ENCODE data around the gene MCU. TPM values are rescaled to one million over a fixed set of nuclear protein-coding genes. Genes with fewer than 3 reads are reported as not detected.

MCU gene
- total RNA-seq, 1 experiment from 2014 or later: 18.7 TPM

DNA sequence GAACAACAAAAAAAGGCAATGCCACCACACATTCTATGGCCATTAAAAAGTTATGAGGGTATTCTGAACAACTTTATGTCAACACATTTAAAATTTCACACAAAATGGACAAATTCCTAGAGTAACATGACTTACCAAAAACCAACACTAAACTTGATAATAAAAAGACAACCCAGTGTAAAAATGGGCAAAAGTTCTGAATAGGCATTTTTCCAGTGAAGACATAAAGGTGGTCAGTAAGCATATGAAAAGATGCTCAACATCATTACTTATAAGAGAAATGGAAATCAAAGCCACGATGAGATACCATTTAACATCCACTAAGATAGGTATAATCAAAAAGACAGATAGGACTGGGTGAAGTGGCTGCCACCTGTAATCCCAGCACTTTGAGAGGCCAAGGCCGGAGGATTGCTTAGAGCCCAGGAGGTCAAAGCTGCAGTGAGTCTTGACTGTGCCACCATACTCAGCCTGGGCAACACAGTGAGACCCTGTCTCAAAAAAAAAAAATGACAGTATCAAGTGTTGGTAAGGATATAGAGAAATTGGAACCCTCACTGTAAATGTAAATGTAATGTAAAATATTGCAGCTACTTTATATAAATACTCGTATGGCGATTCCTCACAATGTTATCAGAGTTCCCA is 130.5 kb downstream of the MCU start:
- TF ChIP-seq, protein P1, sequence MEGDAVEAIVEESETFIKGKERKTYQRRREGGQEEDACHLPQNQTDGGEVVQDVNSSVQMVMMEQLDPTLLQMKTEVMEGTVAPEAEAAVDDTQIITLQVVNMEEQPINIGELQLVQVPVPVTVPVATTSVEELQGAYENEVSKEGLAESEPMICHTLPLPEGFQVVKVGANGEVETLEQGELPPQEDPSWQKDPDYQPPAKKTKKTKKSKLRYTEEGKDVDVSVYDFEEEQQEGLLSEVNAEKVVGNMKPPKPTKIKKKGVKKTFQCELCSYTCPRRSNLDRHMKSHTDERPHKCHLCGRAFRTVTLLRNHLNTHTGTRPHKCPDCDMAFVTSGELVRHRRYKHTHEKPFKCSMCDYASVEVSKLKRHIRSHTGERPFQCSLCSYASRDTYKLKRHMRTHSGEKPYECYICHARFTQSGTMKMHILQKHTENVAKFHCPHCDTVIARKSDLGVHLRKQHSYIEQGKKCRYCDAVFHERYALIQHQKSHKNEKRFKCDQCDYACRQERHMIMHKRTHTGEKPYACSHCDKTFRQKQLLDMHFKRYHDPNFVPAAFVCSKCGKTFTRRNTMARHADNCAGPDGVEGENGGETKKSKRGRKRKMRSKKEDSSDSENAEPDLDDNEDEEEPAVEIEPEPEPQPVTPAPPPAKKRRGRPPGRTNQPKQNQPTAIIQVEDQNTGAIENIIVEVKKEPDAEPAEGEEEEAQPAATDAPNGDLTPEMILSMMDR (conservative IDR thresholded peaks at IDR 0.05; ENCODE audit: low read depth, low read length): no peak
- TF ChIP-seq EZH2 (IDR thresholded peaks at IDR 0.05; ENCODE audit: borderline replicate concordance, low read depth, low read length, poor library complexity, severe bottlenecking): no peak
- no peak overlapping the region for H3K27ac ChIP-seq (ENCODE audit: low read depth, low read length, poor library complexity, severe bottlenecking)
- BruUV-seq (replicated peaks): no TSS peak
- no peak for DNase-seq (ENCODE audit: low spot score)
- H3K27me3 ChIP-seq (replicated peaks; ENCODE audit: insufficient read depth, low read depth, low read length, poor library complexity): no peaks in the 10 kb centered on the region
- H3K36me3 ChIP-seq (ENCODE audit: insufficient read depth, low read length, poor library complexity, severe bottlenecking): no peaks in the 10 kb centered on the region
- H3K4me1 ChIP-seq (ENCODE audit: insufficient read depth, low read length, poor library complexity, severe bottlenecking): no peaks in the 10 kb centered on the region
- ChIA-PET CTCF (interaction anchor here (0.6 kb wide), 1 partner anchor 273 kb away, joined by 4 read pairs; no protein-coding TSS in a partner anchor), POLR2A (ENCODE audit: low non-redundant PET) (no interaction called here)
- H3K4me3 ChIP-seq (ENCODE audit: low read depth, low read length, poor library complexity, severe bottlenecking): no peak overlapping the region
- no peaks in the 10 kb centered on the region for H3K9me3 ChIP-seq (ENCODE audit: low read depth, low read length, poor library complexity, severe bottlenecking)
- intact Hi-C loops (cut with micrococcal nuclease; ENCODE audit: unreplicated experiment): no loop called here

DNA sequence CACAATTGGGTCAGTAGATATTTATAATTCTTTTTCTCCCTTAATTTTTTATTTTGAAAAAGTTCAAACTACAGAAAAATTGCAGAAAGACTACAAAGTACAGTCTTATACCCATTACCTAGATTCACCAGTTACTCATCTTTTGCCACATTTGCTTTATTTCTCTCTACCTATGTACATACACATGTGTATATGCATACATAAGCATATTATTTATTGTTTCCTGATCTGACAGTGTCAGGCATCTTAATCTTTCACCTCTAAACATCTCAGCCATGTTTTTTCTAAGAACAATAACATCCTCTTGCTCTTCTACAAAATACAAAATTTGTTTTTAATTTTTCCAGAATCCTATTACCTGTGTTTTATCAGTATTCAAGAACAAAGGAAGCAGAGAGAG is 133.2 kb downstream of the MCU start:
- TF ChIP-seq, protein P1 (conservative IDR thresholded peaks at IDR 0.05; ENCODE audit: low read depth, low read length): no peak
- no peak for TF ChIP-seq EZH2 (IDR thresholded peaks at IDR 0.05; ENCODE audit: borderline replicate concordance, low read depth, low read length, poor library complexity, severe bottlenecking)
- Histone ChIP-seq H3K36me3 (ENCODE audit: insufficient read depth, low read length, poor library complexity, severe bottlenecking) (no peaks in the 10 kb centered on the region), H3K27ac (ENCODE audit: low read depth, low read length, poor library complexity, severe bottlenecking) (no peak overlapping the region), H3K4me3 (ENCODE audit: low read depth, low read length, poor library complexity, severe bottlenecking) (no peak overlapping the region), H3K9me3 (ENCODE audit: low read depth, low read length, poor library complexity, severe bottlenecking) (no peaks in the 10 kb centered on the region), H3K27me3 (replicated peaks; ENCODE audit: insufficient read depth, low read depth, low read length, poor library complexity) (no peaks in the 10 kb centered on the region), H3K4me1 (ENCODE audit: insufficient read depth, low read length, poor library complexity, severe bottlenecking) (no peaks in the 10 kb centered on the region)
- CTCF ChIA-PET: no interaction called here
- POLR2A ChIA-PET (ENCODE audit: low non-redundant PET): no interaction called here
- intact Hi-C loops (cut with micrococcal nuclease; ENCODE audit: unreplicated experiment): no loop called here
- no peak for DNase-seq (ENCODE audit: low spot score)
- BruUV-seq (replicated peaks): no TSS peak

DNA sequence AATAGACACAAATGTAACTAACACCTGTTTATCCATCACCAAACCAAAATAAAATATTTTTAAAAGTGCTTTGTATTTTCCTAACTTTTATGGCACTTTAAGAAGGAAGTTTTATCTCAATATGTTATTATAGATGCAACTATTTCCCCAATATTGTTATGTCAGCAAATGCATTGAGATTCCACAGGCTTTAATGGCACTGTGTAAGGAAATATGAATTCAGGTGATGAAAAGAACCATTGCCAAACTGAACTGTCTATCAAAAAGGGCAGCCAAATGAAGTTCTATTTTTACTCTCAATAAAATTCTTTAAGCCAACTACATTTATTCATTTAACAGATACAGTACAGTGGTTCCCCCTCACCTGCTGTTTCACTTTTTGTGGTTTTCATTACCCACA is 134.4 kb downstream of the MCU start:
- intact Hi-C loops (cut with micrococcal nuclease; ENCODE audit: unreplicated experiment): no loop called here
- no peak overlapping the region for H3K4me3 ChIP-seq (ENCODE audit: low read depth, low read length, poor library complexity, severe bottlenecking)
- DNase-seq (ENCODE audit: low spot score): no peak
- H3K4me1 ChIP-seq (ENCODE audit: insufficient read depth, low read length, poor library complexity, severe bottlenecking): no peaks in the 10 kb centered on the region
- TF ChIP-seq, protein P1 (conservative IDR thresholded peaks at IDR 0.05; ENCODE audit: low read depth, low read length): no peak
- no peak for TF ChIP-seq EZH2 (IDR thresholded peaks at IDR 0.05; ENCODE audit: borderline replicate concordance, low read depth, low read length, poor library complexity, severe bottlenecking)
- no peaks in the 10 kb centered on the region for H3K27me3 ChIP-seq (replicated peaks; ENCODE audit: insufficient read depth, low read depth, low read length, poor library complexity)
- H3K27ac ChIP-seq (ENCODE audit: low read depth, low read length, poor library complexity, severe bottlenecking): no peak overlapping the region
- CTCF ChIA-PET: no interaction called here
- POLR2A ChIA-PET (ENCODE audit: low non-redundant PET): no interaction called here
- no TSS peak for BruUV-seq (replicated peaks)
- H3K9me3 ChIP-seq (ENCODE audit: low read depth, low read length, poor library complexity, severe bottlenecking): no peaks in the 10 kb centered on the region
- no peaks in the 10 kb centered on the region for H3K36me3 ChIP-seq (ENCODE audit: insufficient read depth, low read length, poor library complexity, severe bottlenecking)

Data from A673 (cell line).